Fibroblast of skin of scalp (primary cell): ENCODE measurements around the gene NKD1.

Experiments
- DNase-seq: peaks from one replicate; pipeline ENCODE4 v3.0.0-alpha.2; 2013

The NKD1 gene

GRCh38 chr16:50696575-50697420 is 148.6 kb downstream of the NKD1 start:
- DNase-seq, result peak; percentile 34

DNA sequence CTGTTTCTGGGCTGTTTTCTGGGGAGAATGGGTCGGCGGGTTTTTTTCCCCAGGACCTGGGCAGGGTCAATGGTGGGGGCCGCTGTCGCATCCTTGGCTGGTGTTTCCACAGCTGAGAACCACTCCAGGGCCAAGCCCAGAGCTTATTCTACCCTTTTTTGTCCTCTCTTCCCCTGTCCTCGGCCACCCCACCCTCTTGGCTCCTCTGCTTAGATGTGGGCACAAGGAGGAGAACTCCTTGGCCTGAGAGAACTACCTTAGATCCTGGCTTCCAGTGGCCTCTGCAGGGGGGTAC is 149.2 kb downstream of the NKD1 start:
- DNase-seq, result no peak

- DNase-seq, result no peak
Observed at GRCh38 chr16:50697881-50698767, 149.9 kb downstream of the NKD1 start.
